Neural progenitor cell (in vitro differentiated cells): Measurements from ENCODE around the gene NUP58. TPM values are rescaled to one million over a fixed set of nuclear protein-coding genes. Genes with fewer than 3 reads are reported as not detected.

ENCODE experiments used
- DNase-seq: peaks from one replicate; pipeline ENCODE4 v3.0.0-alpha.2; 2016; ENCODE audit warnings: low spot score
- H2AFZ ChIP-seq: fragments of 200-600 bp; sonication (generic); replicated peaks from 2 replicates; pipeline ENCODE4 v1.6.1; 2016; ENCODE audit warnings: antibody characterized with exemption
- H3F3A ChIP-seq: fragments of 200-600 bp; sonication (generic); 2 replicates; pipeline ENCODE4 v1.6.1; 2016; ENCODE audit warnings: antibody characterized with exemption, low read depth
- H3K27ac ChIP-seq: fragments of 200-600 bp; sonication (generic); 2 replicates; pipeline ENCODE4 v1.5.1; 2016; ENCODE audit warnings: mild to moderate bottlenecking
- H3K27me3 ChIP-seq: fragments of 200-600 bp; sonication (generic); 2 replicates; pipeline ENCODE4 v1.6.1; 2016; ENCODE audit warnings: mild to moderate bottlenecking, moderate library complexity
- H3K36me3 ChIP-seq: fragments of 200-600 bp; sonication (generic); 2 replicates; pipeline ENCODE4 v1.5.1; 2016
- H3K4me1 ChIP-seq: fragments of 200-600 bp; sonication (generic); 2 replicates; pipeline ENCODE4 v1.6.1; 2016; ENCODE audit warnings: mixed run types
- H3K4me2 ChIP-seq: fragments of 200-600 bp; sonication (generic); 2 replicates; pipeline ENCODE4 v1.6.1; 2016
- H3K4me3 ChIP-seq: fragments of 200-600 bp; sonication (generic); 2 replicates; pipeline ENCODE4 v1.5.1; 2016
- H3K79me2 ChIP-seq: fragments of 200-600 bp; sonication (generic); 2 replicates; pipeline ENCODE4 v1.6.1; 2016; ENCODE audit warnings: low read depth
- H3K9ac ChIP-seq: fragments of 200-600 bp; sonication (generic); 2 replicates; pipeline ENCODE4 v1.6.1; 2016
- H3K9me3 ChIP-seq: fragments of 200-600 bp; sonication (generic); 2 replicates; pipeline ENCODE4 v1.5.1; 2016; ENCODE audit warnings: low read depth
- H4K20me1 ChIP-seq: fragments of 200-600 bp; sonication (generic); 2 replicates; pipeline ENCODE4 v1.6.1; 2016; ENCODE audit warnings: low read depth
- H3K27ac Mint-ChIP-seq: 3 replicates; pipeline ENCODE4 v1.8.0; 2021; ENCODE audit warnings: mixed read lengths
- H3K27me3 Mint-ChIP-seq: 2 replicates; pipeline ENCODE4 v1.8.0; 2022; ENCODE audit warnings: low read depth, mild to moderate bottlenecking, inconsistent platforms, moderate library complexity, mixed read lengths; ENCODE audit not compliant: insufficient read depth
- H3K36me3 Mint-ChIP-seq: 3 replicates; pipeline ENCODE4 v1.8.0; 2021; ENCODE audit warnings: mixed read lengths
- H3K4me1 Mint-ChIP-seq: 3 replicates; pipeline ENCODE4 v1.8.0; 2021; ENCODE audit warnings: mixed read lengths
- H3K4me3 Mint-ChIP-seq: 3 replicates; pipeline ENCODE4 v1.8.0; 2021; ENCODE audit warnings: mild to moderate bottlenecking, moderate library complexity, mixed read lengths
- H3K9me3 Mint-ChIP-seq: 3 replicates; pipeline ENCODE4 v1.8.0; 2020; ENCODE audit warnings: mixed read lengths
- EZH2 ChIP-seq: fragments of 200-600 bp; sonication (generic); IDR thresholded peaks from 2 replicates; pipeline ENCODE4 v1.6.1; 2017; ENCODE audit warnings: antibody characterized with exemption, mild to moderate bottlenecking, moderate library complexity
- EZH2phosphoT487 ChIP-seq: fragments of 200-600 bp; sonication (generic); IDR thresholded peaks from 2 replicates; pipeline ENCODE4 v1.6.1; 2017; ENCODE audit warnings: antibody characterized with exemption
- total RNA-seq: library from RNA; depleted of rRNA; stranded (reverse); fragments of >200 nt; gene quantifications from 2 replicates; pipeline ENCODE4 v1.2.3, GENCODE V29; 2015; ENCODE audit warnings: low replicate concordance
- TF ChIP-seq, protein P1 (sequence below): fragments of 200-600 bp; sonication (generic); IDR thresholded peaks from 2 replicates; pipeline ENCODE4 v1.5.1; 2017; ENCODE audit warnings: antibody characterized with exemption, mild to moderate bottlenecking

NUP58 gene, protein sequence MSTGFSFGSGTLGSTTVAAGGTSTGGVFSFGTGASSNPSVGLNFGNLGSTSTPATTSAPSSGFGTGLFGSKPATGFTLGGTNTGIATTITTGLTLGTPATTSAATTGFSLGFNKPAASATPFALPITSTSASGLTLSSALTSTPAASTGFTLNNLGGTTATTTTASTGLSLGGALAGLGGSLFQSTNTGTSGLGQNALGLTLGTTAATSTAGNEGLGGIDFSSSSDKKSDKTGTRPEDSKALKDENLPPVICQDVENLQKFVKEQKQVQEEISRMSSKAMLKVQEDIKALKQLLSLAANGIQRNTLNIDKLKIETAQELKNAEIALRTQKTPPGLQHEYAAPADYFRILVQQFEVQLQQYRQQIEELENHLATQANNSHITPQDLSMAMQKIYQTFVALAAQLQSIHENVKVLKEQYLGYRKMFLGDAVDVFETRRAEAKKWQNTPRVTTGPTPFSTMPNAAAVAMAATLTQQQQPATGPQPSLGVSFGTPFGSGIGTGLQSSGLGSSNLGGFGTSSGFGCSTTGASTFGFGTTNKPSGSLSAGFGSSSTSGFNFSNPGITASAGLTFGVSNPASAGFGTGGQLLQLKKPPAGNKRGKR
- 109 and 138 TPM in 2 replicates for total RNA-seq

DNA sequence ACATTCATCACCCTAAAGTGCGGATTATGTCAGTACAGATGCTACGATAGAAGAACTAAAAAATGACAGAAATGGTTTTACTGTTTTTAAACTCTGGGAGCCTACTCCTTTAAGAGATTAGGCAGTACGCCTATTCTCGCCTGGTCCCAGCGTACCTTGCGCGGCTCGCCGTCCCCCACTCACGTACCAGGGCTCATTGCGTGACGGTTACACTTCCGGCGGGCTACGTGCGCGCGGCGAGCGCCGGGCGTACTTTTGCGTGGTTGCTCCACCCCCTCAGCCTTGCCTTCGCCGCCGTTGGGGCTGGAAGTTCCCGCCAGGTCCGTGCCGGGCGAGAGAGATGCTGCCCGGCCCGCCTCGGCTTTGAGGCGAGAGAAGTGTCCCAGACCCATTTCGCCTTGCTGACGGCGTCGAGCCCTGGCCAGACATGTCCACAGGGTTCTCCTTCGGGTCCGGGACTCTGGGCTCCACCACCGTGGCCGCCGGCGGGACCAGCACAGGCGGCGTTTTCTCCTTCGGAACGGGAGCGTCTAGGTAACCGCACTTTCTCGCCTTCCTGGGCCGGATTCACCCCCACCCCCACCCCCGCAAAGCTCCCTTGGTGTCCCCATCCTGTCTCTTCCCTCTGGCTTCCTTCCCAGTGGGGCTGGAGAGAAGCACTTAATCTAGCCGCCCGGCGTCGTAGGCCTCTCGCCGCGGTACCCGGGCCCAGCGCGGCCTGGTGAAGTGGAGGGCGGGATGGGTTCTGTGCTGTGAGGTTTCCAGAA is at the start of gene NUP58:
NUP58 (plus strand) TSS at position 279 of the 767 bp plus-strand sequence; CDS start at position 428, 149 bp downstream.
- H3K9me3 Mint-ChIP-seq: no peaks in the 10 kb centered on the region
- peak; percentile 83 for DNase-seq
- Histone ChIP-seq H3K27ac (no peak within 1 kb of the TSS), H3K4me1 (peaks cover 10% of the 10 kb centered on the region), H3K27me3 (peaks cover 33% of the 10 kb centered on the region), H3K9ac (peak within 1 kb of the TSS; percentile 71), H3K4me3 (peak within 1 kb of the TSS; percentile 68), H3K4me2 (peak within 1 kb of the TSS; percentile 89), H3K36me3 (peaks cover 9% of the 10 kb centered on the region), H2AFZ (peak within 1 kb of the TSS; percentile 86), H3K79me2 (peaks cover 54% of the 10 kb centered on the region), H3F3A (no peaks in the 10 kb centered on the region), H3K9me3 (no peaks in the 10 kb centered on the region), H4K20me1 (peaks cover 31% of the 10 kb centered on the region)
- H3K36me3 Mint-ChIP-seq: peaks cover 15% of the 10 kb centered on the region
- H3K27ac Mint-ChIP-seq: peak within 1 kb of the TSS; percentile 94
- H3K4me1 Mint-ChIP-seq: peaks cover 19% of the 10 kb centered on the region
- H3K4me3 Mint-ChIP-seq: peak within 1 kb of the TSS; percentile 97
- H3K27me3 Mint-ChIP-seq: peaks cover 2% of the 10 kb centered on the region
- TF ChIP-seq EZH2phosphoT487 (no peak), EZH2 (peak; percentile 36)

DNA sequence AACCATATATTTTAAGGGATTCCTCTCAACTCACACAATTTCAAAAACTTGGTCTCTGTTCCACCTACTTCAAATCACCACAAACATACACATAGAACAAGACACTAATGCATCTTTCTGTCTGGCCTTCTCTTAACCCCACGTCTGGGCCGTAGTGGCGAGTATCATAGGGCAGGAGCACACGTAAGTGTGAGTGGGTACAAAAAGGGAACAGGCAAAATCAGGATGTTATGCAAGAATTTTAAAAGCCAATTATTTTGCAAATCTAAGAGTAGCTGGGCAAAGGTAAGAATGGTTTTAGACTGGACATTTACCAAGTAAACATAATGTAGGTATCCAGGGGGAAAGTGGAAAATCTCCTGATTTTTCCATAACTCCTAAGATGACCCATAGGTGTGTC is 49.2 kb upstream of the NUP58 start:
- no peaks in the 10 kb centered on the region for H3K9me3 Mint-ChIP-seq
- H3K4me3 Mint-ChIP-seq: no peak overlapping the region
- H3K4me3 ChIP-seq: no peak overlapping the region
- H3K27me3 ChIP-seq: no peaks in the 10 kb centered on the region
- no peak for TF ChIP-seq EZH2
- TF ChIP-seq EZH2phosphoT487: no peak
- TF ChIP-seq, protein P1, sequence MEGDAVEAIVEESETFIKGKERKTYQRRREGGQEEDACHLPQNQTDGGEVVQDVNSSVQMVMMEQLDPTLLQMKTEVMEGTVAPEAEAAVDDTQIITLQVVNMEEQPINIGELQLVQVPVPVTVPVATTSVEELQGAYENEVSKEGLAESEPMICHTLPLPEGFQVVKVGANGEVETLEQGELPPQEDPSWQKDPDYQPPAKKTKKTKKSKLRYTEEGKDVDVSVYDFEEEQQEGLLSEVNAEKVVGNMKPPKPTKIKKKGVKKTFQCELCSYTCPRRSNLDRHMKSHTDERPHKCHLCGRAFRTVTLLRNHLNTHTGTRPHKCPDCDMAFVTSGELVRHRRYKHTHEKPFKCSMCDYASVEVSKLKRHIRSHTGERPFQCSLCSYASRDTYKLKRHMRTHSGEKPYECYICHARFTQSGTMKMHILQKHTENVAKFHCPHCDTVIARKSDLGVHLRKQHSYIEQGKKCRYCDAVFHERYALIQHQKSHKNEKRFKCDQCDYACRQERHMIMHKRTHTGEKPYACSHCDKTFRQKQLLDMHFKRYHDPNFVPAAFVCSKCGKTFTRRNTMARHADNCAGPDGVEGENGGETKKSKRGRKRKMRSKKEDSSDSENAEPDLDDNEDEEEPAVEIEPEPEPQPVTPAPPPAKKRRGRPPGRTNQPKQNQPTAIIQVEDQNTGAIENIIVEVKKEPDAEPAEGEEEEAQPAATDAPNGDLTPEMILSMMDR: no peak
- H3K79me2 ChIP-seq: no peaks in the 10 kb centered on the region
- no peak overlapping the region for H3K4me2 ChIP-seq
- no peaks in the 10 kb centered on the region for H3K9me3 ChIP-seq
- H3K36me3 Mint-ChIP-seq: peaks cover 21% of the 10 kb centered on the region
- H3K27me3 Mint-ChIP-seq: no peaks in the 10 kb centered on the region
- no peak overlapping the region for H2AFZ ChIP-seq
- no peak overlapping the region for H3K27ac Mint-ChIP-seq
- DNase-seq: no peak
- no peaks in the 10 kb centered on the region for H3F3A ChIP-seq
- H3K27ac ChIP-seq: no peak overlapping the region
- peaks cover 2% of the 10 kb centered on the region for H3K4me1 Mint-ChIP-seq
- H4K20me1 ChIP-seq: no peaks in the 10 kb centered on the region
- no peaks in the 10 kb centered on the region for H3K4me1 ChIP-seq
- H3K9ac ChIP-seq: no peak overlapping the region
- peaks cover 16% of the 10 kb centered on the region for H3K36me3 ChIP-seq

DNA sequence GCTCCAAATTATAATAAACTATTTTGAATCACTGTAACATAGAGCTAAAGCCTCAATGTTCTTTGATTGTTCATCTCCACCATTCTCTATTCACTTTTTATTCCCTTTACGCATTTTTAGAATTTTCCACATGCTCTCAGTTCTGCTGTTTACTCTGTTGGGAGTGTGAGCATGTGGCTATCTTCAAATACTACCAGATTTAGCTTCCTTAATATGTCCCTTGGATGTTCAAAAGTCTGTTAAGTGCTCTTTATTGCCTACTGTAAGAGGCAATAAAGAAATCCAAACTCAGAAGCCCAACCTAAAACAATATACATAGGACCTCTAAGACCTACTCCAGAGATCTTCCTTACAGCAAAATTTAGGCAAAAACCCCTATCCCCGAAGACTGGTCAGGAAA is 48.7 kb upstream of the NUP58 start:
- no peaks in the 10 kb centered on the region for H3K9me3 ChIP-seq
- no peak overlapping the region for H3K4me2 ChIP-seq
- no peaks in the 10 kb centered on the region for H3K4me1 ChIP-seq
- Mint-ChIP-seq H3K27ac (no peak overlapping the region), H3K4me1 (peaks cover 2% of the 10 kb centered on the region), H3K36me3 (peaks cover 26% of the 10 kb centered on the region), H3K4me3 (no peak overlapping the region), H3K9me3 (no peaks in the 10 kb centered on the region), H3K27me3 (no peaks in the 10 kb centered on the region)
- no peak overlapping the region for H3K9ac ChIP-seq
- no peak overlapping the region for H3K4me3 ChIP-seq
- H3K36me3 ChIP-seq: peaks cover 17% of the 10 kb centered on the region
- DNase-seq: no peak
- no peak overlapping the region for H2AFZ ChIP-seq
- no peaks in the 10 kb centered on the region for H3K27me3 ChIP-seq
- H3F3A ChIP-seq: no peaks in the 10 kb centered on the region
- H3K79me2 ChIP-seq: no peaks in the 10 kb centered on the region
- H4K20me1 ChIP-seq: no peaks in the 10 kb centered on the region
- TF ChIP-seq, protein P1: no peak
- no peak for TF ChIP-seq EZH2
- TF ChIP-seq EZH2phosphoT487: no peak
- no peak overlapping the region for H3K27ac ChIP-seq
